Measurements from ENCODE around the gene TMEM225B. TPM values are rescaled to one million over a fixed set of nuclear protein-coding genes. Genes with fewer than 3 reads are reported as not detected.

Gene TMEM225B
- total RNA-seq, 1 experiment from 2014 or later = not detected

DNA sequence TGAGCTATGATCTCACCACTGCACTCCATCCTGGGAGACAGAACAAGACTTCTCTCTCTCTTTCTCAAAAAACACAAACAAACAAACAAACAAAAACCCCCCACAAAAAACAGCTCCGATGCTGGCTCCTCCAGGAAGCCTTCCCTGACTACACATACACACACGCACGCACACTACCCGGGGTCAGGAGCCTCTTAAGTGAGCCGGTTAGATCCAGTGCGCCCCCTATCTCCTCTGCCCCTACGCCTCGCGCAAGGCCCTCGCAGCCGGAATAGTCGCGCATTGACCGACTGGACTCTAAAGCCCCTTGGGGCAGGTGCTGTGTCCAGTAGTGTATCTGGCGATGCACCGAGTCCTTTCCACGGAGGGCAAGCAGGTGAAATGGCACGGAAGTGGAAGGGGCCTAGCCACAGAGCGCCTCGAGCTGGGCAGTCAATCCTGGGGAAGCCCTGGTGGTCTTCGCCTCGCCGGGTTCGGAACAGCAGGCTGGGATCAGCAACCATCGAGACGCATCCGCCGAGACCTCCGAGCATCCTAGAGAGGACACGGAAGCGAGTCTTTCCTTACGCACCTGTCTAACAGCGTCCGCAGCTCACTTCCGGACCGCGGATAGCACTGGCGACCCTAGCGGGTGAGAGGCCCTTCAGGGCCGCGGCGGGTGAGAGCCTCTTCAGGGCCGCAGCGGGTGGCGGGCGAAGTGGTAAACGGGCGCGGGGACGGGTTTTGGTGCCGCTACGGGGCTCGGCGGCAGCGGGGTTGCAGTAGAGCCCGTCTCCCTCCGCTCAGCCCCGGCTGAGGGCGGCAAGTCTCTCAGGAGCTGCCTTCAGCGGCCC is 18.5 kb downstream of the TMEM225B start, which contains the start of gene ZSCAN25:
TSS of gene ZSCAN25 (plus strand) at position 588 of the 833 bp plus-strand sequence. CDS start 2,661 bp downstream, outside the sequence.
- BruUV-seq (replicated peaks) = TSS peak; percentile 72

DNA sequence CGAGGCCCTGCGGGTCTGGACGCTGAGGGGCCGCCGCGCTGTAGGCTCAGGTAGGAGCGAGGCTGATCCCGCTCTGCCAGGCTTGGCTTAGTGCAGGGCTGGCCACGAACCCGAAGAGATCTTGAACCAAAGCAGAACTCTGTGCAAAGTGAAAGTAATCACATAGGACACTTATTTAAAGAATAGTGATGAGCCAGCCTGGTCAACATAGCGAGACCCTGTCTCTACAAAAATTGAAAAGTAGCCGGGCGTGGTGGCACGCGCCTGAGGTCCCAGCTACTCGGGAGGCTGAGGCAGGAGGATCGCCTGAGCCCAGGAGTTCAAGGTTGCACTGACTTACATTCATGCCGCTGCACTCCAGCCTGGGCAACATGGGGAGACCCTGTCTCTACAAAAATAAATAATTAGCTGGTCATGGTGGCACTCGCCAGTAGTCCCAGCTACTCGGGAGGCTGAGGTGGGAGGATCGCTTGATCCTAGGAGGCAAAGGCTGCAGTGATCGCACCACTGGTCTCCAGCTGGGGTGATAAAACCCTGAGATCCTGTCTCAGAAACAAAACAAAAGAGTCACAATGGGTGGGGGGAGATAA is 19.2 kb downstream of the TMEM225B start:
- H3K27me3 ChIP-seq (ENCODE audit: low read length) = no peaks in the 10 kb centered on the region
- H3K4me2 ChIP-seq (ENCODE audit: low read length) = peak overlapping the region; percentile 98
- peaks cover 21% of the 10 kb centered on the region for H3K4me1 ChIP-seq (ENCODE audit: insufficient read depth, low read length)
- DNase-seq (no peak), ATAC-seq (no peak)
- H3K36me3 ChIP-seq (ENCODE audit: low read depth, low read length) = peaks cover 30% of the 10 kb centered on the region
- peak overlapping the region; percentile 96 for H3K4me3 ChIP-seq (ENCODE audit: low read length)
- intact Hi-C loops (cut with micrococcal nuclease) = loop anchor here (2.0 to 5.0 kb wide), 4 partner anchors 54 to 300 kb away; partner anchors contain the start of genes FAM200A and TRIM4
- no peaks in the 10 kb centered on the region for H3K9me2 ChIP-seq (replicated peaks; ENCODE audit: low read length)
- TF ChIP-seq EZH2phosphoT487 (IDR thresholded peaks at IDR 0.05; ENCODE audit: borderline replicate concordance, low read length) = no peak
- TF ChIP-seq EZH2 (IDR thresholded peaks at IDR 0.05; ENCODE audit: low read length, unreplicated experiment) = no peak
- TF ChIP-seq, protein P1, sequence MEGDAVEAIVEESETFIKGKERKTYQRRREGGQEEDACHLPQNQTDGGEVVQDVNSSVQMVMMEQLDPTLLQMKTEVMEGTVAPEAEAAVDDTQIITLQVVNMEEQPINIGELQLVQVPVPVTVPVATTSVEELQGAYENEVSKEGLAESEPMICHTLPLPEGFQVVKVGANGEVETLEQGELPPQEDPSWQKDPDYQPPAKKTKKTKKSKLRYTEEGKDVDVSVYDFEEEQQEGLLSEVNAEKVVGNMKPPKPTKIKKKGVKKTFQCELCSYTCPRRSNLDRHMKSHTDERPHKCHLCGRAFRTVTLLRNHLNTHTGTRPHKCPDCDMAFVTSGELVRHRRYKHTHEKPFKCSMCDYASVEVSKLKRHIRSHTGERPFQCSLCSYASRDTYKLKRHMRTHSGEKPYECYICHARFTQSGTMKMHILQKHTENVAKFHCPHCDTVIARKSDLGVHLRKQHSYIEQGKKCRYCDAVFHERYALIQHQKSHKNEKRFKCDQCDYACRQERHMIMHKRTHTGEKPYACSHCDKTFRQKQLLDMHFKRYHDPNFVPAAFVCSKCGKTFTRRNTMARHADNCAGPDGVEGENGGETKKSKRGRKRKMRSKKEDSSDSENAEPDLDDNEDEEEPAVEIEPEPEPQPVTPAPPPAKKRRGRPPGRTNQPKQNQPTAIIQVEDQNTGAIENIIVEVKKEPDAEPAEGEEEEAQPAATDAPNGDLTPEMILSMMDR (conservative IDR thresholded peaks at IDR 0.05; ENCODE audit: low read depth, low read length) = no peak
- TSS peak; percentile 47 for BruUV-seq (replicated peaks)
- POLR2A ChIA-PET (ENCODE audit: unreplicated experiment) = no interaction called here
- H3K27ac ChIP-seq (ENCODE audit: low read length) = 0 out of 2 replicates have a peak overlapping the region, but pooled peaks have one; percentile 54
- peak overlapping the region; percentile 100 for H2AFZ ChIP-seq (ENCODE audit: low read length)
- H3K79me2 ChIP-seq (ENCODE audit: low read length) = peaks cover 32% of the 10 kb centered on the region
- CTCF ChIA-PET = interaction anchor here (2.6 kb wide), 1 partner anchor 92 kb away, joined by 8 read pairs; no protein-coding TSS in a partner anchor
- H3F3A ChIP-seq (ENCODE audit: low read length, unreplicated experiment) = no peaks in the 10 kb centered on the region
- peak overlapping the region; percentile 98 for H3K9ac ChIP-seq (ENCODE audit: low read length)
- no peaks in the 10 kb centered on the region for H3K9me3 ChIP-seq (ENCODE audit: low read length)
- H4K20me1 ChIP-seq (ENCODE audit: low read length) = no peaks in the 10 kb centered on the region

More for the DNA sequence above, 18.5 kb downstream of the TMEM225B start, which contains the start of gene ZSCAN25:
- Histone ChIP-seq H2AFZ (ENCODE audit: low read length) (peak within 1 kb of the TSS; percentile 100), H3K9me3 (ENCODE audit: low read length) (no peaks in the 10 kb centered on the region), H3K79me2 (ENCODE audit: low read length) (peaks cover 32% of the 10 kb centered on the region), H3K9me2 (replicated peaks; ENCODE audit: low read length) (no peaks in the 10 kb centered on the region), H3F3A (ENCODE audit: low read length, unreplicated experiment) (no peaks in the 10 kb centered on the region), H3K36me3 (ENCODE audit: low read depth, low read length) (peaks cover 27% of the 10 kb centered on the region), H4K20me1 (ENCODE audit: low read length) (no peaks in the 10 kb centered on the region), H3K27me3 (ENCODE audit: low read length) (no peaks in the 10 kb centered on the region), H3K4me3 (ENCODE audit: low read length) (peak within 1 kb of the TSS; percentile 96), H3K4me2 (ENCODE audit: low read length) (peak within 1 kb of the TSS; percentile 98), H3K27ac (ENCODE audit: low read length) (peak within 1 kb of the TSS; percentile 54; the same call in 1 of the 2 replicates), H3K9ac (ENCODE audit: low read length) (peak within 1 kb of the TSS; percentile 98), H3K4me1 (ENCODE audit: insufficient read depth, low read length) (peaks cover 21% of the 10 kb centered on the region)
- ChIA-PET POLR2A (ENCODE audit: unreplicated experiment) (interaction anchor here (0.5 to 0.6 kb wide), 2 partner anchors 95 to 296 kb away, joined by 3 to 6 read pairs; no protein-coding TSS in a partner anchor), CTCF (interaction anchor here (0.6 to 2.6 kb wide), 2 partner anchors 91 to 244 kb away, joined by 4 to 8 read pairs; no protein-coding TSS in a partner anchor)
- TF ChIP-seq EZH2phosphoT487 (IDR thresholded peaks at IDR 0.05; ENCODE audit: borderline replicate concordance, low read length) = no peak
- TF ChIP-seq, protein P1 (conservative IDR thresholded peaks at IDR 0.05; ENCODE audit: low read depth, low read length) = peak; percentile 60
- TF ChIP-seq EZH2 (IDR thresholded peaks at IDR 0.05; ENCODE audit: low read length, unreplicated experiment) = no peak
- intact Hi-C loops (cut with micrococcal nuclease) = loop anchor here (1.0 to 5.0 kb wide), 6 partner anchors 54 to 301 kb away; partner anchors contain the start of genes FAM200A, TRIM4 and ZNF394
- DNase-seq = peak; percentile 93
- peak; percentile 90 for ATAC-seq

Data from PC-3 (cell line).